H9 (cell line): ENCODE results near the gene SYNPO2. TPM values are rescaled to one million over a fixed set of nuclear protein-coding genes. Genes with fewer than 3 reads are reported as not detected.

ENCODE experiments used
- DNase-seq: peaks from one replicate; pipeline ENCODE4 v3.0.0-alpha.2; 2017
- H2AFZ ChIP-seq: one replicate; pipeline ENCODE4 v1.6.1; 2013; ENCODE audit warnings: mild to moderate bottlenecking, low read length, control low read depth, moderate library complexity
- H2AK5ac ChIP-seq: 2 replicates; pipeline ENCODE4 v1.6.1; 2013; ENCODE audit warnings: low read length, control low read depth, mixed read lengths; ENCODE audit not compliant: insufficient read length
- H2BK120ac ChIP-seq: one replicate; pipeline ENCODE4 v1.6.1; 2013; ENCODE audit warnings: low read depth, mild to moderate bottlenecking, low read length, control low read depth, inconsistent platforms; ENCODE audit not compliant: poor library complexity, severe bottlenecking
- H2BK12ac ChIP-seq: 2 replicates; pipeline ENCODE4 v1.6.1; 2013; ENCODE audit warnings: low read length, control low read depth, mixed read lengths, low read depth; ENCODE audit not compliant: insufficient read length
- H2BK15ac ChIP-seq: 2 replicates; pipeline ENCODE4 v1.6.1; 2013; ENCODE audit warnings: low read depth, low read length, control low read depth
- H2BK20ac ChIP-seq: one replicate; pipeline ENCODE4 v1.6.1; 2013; ENCODE audit warnings: low read depth, mild to moderate bottlenecking, low read length, control low read depth, inconsistent platforms; ENCODE audit not compliant: poor library complexity, severe bottlenecking
- H2BK5ac ChIP-seq: 2 replicates; pipeline ENCODE4 v1.6.1; 2013; ENCODE audit warnings: low read length, control low read depth, mixed read lengths; ENCODE audit not compliant: insufficient read length
- H3K14ac ChIP-seq: 2 replicates; pipeline ENCODE4 v1.6.1; 2013; ENCODE audit warnings: low read length, control low read depth; ENCODE audit not compliant: insufficient read depth
- H3K18ac ChIP-seq: 2 replicates; pipeline ENCODE4 v1.6.1; 2013; ENCODE audit warnings: low read depth, mild to moderate bottlenecking, mixed read lengths, low read length, control low read depth; ENCODE audit not compliant: insufficient read length
- H3K23ac ChIP-seq: 2 replicates; pipeline ENCODE4 v1.6.1; 2013; ENCODE audit warnings: low read length, control low read depth, mixed read lengths, low read depth; ENCODE audit not compliant: insufficient read length
- H3K23me2 ChIP-seq: 2 replicates; pipeline ENCODE4 v1.6.1; 2013; ENCODE audit warnings: low read depth, mild to moderate bottlenecking, mixed read lengths, low read length, control low read depth; ENCODE audit not compliant: insufficient read length, poor library complexity, severe bottlenecking
- H3K27ac ChIP-seq: 2 replicates; pipeline ENCODE4 v1.5.1; 2013; ENCODE audit warnings: low read length, control low read depth, mixed read lengths, low read depth; ENCODE audit not compliant: insufficient read length
- H3K27me3 ChIP-seq: 2 replicates; pipeline ENCODE4 v1.6.1; 2013; ENCODE audit warnings: low read length, control low read depth, inconsistent platforms; ENCODE audit not compliant: insufficient read depth
- H3K4ac ChIP-seq: 2 replicates; pipeline ENCODE4 v1.6.1; 2013; ENCODE audit warnings: low read depth, mild to moderate bottlenecking, control low read depth, inconsistent platforms, low read length, moderate library complexity
- H3K4me1 ChIP-seq: 2 replicates; pipeline ENCODE4 v1.6.1; 2013; ENCODE audit warnings: low read length, control low read depth, inconsistent platforms; ENCODE audit not compliant: insufficient read depth
- H3K4me2 ChIP-seq: 2 replicates; pipeline ENCODE4 v1.6.1; 2013; ENCODE audit warnings: low read length, control low read depth, mixed read lengths; ENCODE audit not compliant: insufficient read length, insufficient read depth
- H3K56ac ChIP-seq: 2 replicates; pipeline ENCODE4 v1.6.1; 2013; ENCODE audit warnings: low read depth, mild to moderate bottlenecking, mixed read lengths, low read length, control low read depth; ENCODE audit not compliant: insufficient read length
- H3K79me1 ChIP-seq: 2 replicates; pipeline ENCODE4 v1.6.1; 2013; ENCODE audit warnings: low read depth, mild to moderate bottlenecking, moderate library complexity, low read length, control low read depth, inconsistent platforms; ENCODE audit not compliant: insufficient read depth, poor library complexity, severe bottlenecking
- H3K79me2 ChIP-seq: 2 replicates; pipeline ENCODE4 v1.6.1; 2013; ENCODE audit warnings: low read length, control low read depth, inconsistent platforms; ENCODE audit not compliant: insufficient read depth
- H3K9ac ChIP-seq: 2 replicates; pipeline ENCODE4 v1.6.1; 2013; ENCODE audit warnings: low read length, control low read depth, mixed read lengths; ENCODE audit not compliant: insufficient read length; ENCODE audit errors: extremely low read depth
- H3K9me3 ChIP-seq: one replicate; pipeline ENCODE4 v1.6.1; 2013; ENCODE audit warnings: low read depth, low read length, inconsistent platforms; ENCODE audit not compliant: control insufficient read depth
- H3T11ph ChIP-seq: one replicate; pipeline ENCODE4 v1.6.1; 2013; ENCODE audit warnings: mild to moderate bottlenecking, low read length, control low read depth, inconsistent platforms
- H4K20me1 ChIP-seq: one replicate; pipeline ENCODE4 v1.6.1; 2013; ENCODE audit not compliant: control insufficient read depth, insufficient read length, insufficient read depth
- H4K5ac ChIP-seq: 2 replicates; pipeline ENCODE4 v1.6.1; 2013; ENCODE audit warnings: low read depth, mild to moderate bottlenecking, mixed read lengths, low read length, control low read depth; ENCODE audit not compliant: insufficient read length
- H4K8ac ChIP-seq: replicated peaks from 2 replicates; pipeline ENCODE4 v1.6.1; 2013; ENCODE audit warnings: low read length, control low read depth, mixed read lengths, low read depth; ENCODE audit not compliant: insufficient read length
- H4K91ac ChIP-seq: 2 replicates; pipeline ENCODE4 v1.6.1; 2013; ENCODE audit warnings: low read depth, mild to moderate bottlenecking, moderate library complexity, mixed read lengths, low read length, control low read depth; ENCODE audit not compliant: insufficient read length
- H3K27ac Mint-ChIP-seq, 3 experiments: 2 replicates in 2 of 3; 3 replicates in 1 of 3; pipeline ENCODE4 v1.8.0; 2020 to 2021; ENCODE audit warnings: mixed read lengths in 3 of 3, mild to moderate bottlenecking in 1 of 3, moderate library complexity in 1 of 3
- H3K27me3 Mint-ChIP-seq: 2 replicates; pipeline ENCODE4 v1.8.0; 2021; ENCODE audit warnings: low read depth, mild to moderate bottlenecking, moderate library complexity, mixed read lengths
- H3K36me3 Mint-ChIP-seq, 3 experiments: 2 replicates in 2 of 3; 3 replicates in 1 of 3; pipeline ENCODE4 v1.8.0; 2020 to 2021; ENCODE audit warnings: low read depth in 3 of 3, mixed read lengths in 3 of 3; ENCODE audit not compliant: insufficient read depth in 1 of 3
- H3K4me1 Mint-ChIP-seq, 2 experiments: 2 replicates each; pipeline ENCODE4 v1.8.0; 2020; ENCODE audit warnings: mixed read lengths in 2 of 2
- H3K4me3 Mint-ChIP-seq, 2 experiments: 2 replicates in 1 of 2; 3 replicates in 1 of 2; pipeline ENCODE4 v1.8.0; 2020 to 2021; ENCODE audit warnings: mild to moderate bottlenecking in 2 of 2, mixed read lengths in 2 of 2, moderate library complexity in 1 of 2
- H3K9me3 Mint-ChIP-seq, 2 experiments: 2 replicates in 1 of 2; 3 replicates in 1 of 2; pipeline ENCODE4 v1.8.0; 2020; ENCODE audit warnings: mild to moderate bottlenecking in 2 of 2, mixed read lengths in 2 of 2, moderate library complexity in 1 of 2
- CTCF ChIP-seq: fragments of 200-600 bp; sonication (generic); conservative IDR thresholded peaks from 3 replicates; pipeline ENCODE4 v1.8.0; 2021; ENCODE audit warnings: antibody characterized with exemption, mild to moderate bottlenecking
- WGBS: extraction: QIAGEN DNeasy Blood & Tissue Kit; methylation state at CpG from one replicate; pipeline ENCODE4 v1.1.7; 2013; ENCODE audit warnings: missing lambda C conversion rate, low lambda C conversion rate, mixed read lengths; ENCODE audit not compliant: insufficient read length; ENCODE audit errors: extremely low coverage; 5-methylcytosine and 5-hydroxymethylcytosine counted together
- total RNA-seq: library from RNA; stranded (reverse); gene quantifications from 2 replicates; pipeline ENCODE4 v1.2.1, GENCODE V29; 2021

Gene SYNPO2
- total RNA-seq, 1 experiment from 2014 or later: 1.1 TPM

GRCh38 chr4:118974758-118975157 is 86.1 kb downstream of the SYNPO2 start:
- H3K9me3 Mint-ChIP-seq: no peaks in the 10 kb centered on the region
- H3K4me1 ChIP-seq: no peaks in the 10 kb centered on the region
- H3K27ac Mint-ChIP-seq: no peak overlapping the region
- H3T11ph ChIP-seq: no peak overlapping the region
- no peak overlapping the region for H3K4me2 ChIP-seq
- H3K4ac ChIP-seq: no peak overlapping the region
- no peaks in the 10 kb centered on the region for H3K23me2 ChIP-seq
- H3K9ac ChIP-seq: no peak overlapping the region
- no peak overlapping the region for H4K91ac ChIP-seq
- H3K36me3 Mint-ChIP-seq: 0 out of 7 replicates have a peak, but pooled peaks cover 0 to 2% (median 0%) of the 10 kb centered on the region in 3 experiments
- no peak overlapping the region for H4K5ac ChIP-seq
- H3K18ac ChIP-seq: no peak overlapping the region
- no peak overlapping the region for H4K8ac ChIP-seq
- H2AK5ac ChIP-seq: no peak overlapping the region
- no peak overlapping the region for H3K27ac ChIP-seq
- H2AFZ ChIP-seq: no peak overlapping the region
- no peaks in the 10 kb centered on the region for H3K9me3 ChIP-seq
- no peaks in the 10 kb centered on the region for H3K27me3 Mint-ChIP-seq
- H3K23ac ChIP-seq: no peak overlapping the region
- no peak overlapping the region for H3K56ac ChIP-seq
- H3K27me3 ChIP-seq: no peaks in the 10 kb centered on the region
- no peaks in the 10 kb centered on the region for H3K79me1 ChIP-seq
- H3K4me3 Mint-ChIP-seq: no peak overlapping the region
- no peak for DNase-seq
- no peak overlapping the region for H2BK15ac ChIP-seq
- no peaks in the 10 kb centered on the region for H4K20me1 ChIP-seq
- TF ChIP-seq CTCF: no peak
- no peaks in the 10 kb centered on the region for H3K4me1 Mint-ChIP-seq
- H2BK120ac ChIP-seq: no peak overlapping the region
- H2BK5ac ChIP-seq: no peak overlapping the region
- H3K79me2 ChIP-seq: no peaks in the 10 kb centered on the region
- no peak overlapping the region for H2BK20ac ChIP-seq
- H3K14ac ChIP-seq: no peak overlapping the region
- no peak overlapping the region for H2BK12ac ChIP-seq
- WGBS: no CpG with 5 or more reads among the region's 2 CpGs
